Astrocyte of the cerebellum (primary cell): ENCODE data around the gene RLIM.
"Not testable (repeated sequence)": the region's sequence is repeated elsewhere in the genome, so short reads cannot be mapped to it uniquely, and the experiment has no call there.

Experiments used
- DNase-seq: peaks from one replicate; pipeline ENCODE4 v3.0.0-alpha.2; 2011; ENCODE audit warnings: low read depth
- H3K4me3 ChIP-seq: 2 replicates; pipeline ENCODE4 v1.5.1; 2011; ENCODE audit warnings: mild to moderate bottlenecking, low read depth, low read length, moderate library complexity
- in situ Hi-C: cut with HindIII; loops from 2 replicates; pipeline ENCODE4 v1.10.0; 2017; ENCODE audit warnings: low sequenced_read_pairs
- TF ChIP-seq, protein P1 (sequence below): IDR thresholded peaks from 2 replicates; pipeline ENCODE4 v1.5.1; 2012; ENCODE audit warnings: low read length, low read depth, moderate library complexity, mild to moderate bottlenecking; ENCODE audit errors: missing control alignments

Gene RLIM, protein sequence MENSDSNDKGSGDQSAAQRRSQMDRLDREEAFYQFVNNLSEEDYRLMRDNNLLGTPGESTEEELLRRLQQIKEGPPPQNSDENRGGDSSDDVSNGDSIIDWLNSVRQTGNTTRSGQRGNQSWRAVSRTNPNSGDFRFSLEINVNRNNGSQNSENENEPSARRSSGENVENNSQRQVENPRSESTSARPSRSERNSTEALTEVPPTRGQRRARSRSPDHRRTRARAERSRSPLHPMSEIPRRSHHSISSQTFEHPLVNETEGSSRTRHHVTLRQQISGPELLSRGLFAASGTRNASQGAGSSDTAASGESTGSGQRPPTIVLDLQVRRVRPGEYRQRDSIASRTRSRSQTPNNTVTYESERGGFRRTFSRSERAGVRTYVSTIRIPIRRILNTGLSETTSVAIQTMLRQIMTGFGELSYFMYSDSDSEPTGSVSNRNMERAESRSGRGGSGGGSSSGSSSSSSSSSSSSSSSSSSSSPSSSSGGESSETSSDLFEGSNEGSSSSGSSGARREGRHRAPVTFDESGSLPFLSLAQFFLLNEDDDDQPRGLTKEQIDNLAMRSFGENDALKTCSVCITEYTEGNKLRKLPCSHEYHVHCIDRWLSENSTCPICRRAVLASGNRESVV

DNA sequence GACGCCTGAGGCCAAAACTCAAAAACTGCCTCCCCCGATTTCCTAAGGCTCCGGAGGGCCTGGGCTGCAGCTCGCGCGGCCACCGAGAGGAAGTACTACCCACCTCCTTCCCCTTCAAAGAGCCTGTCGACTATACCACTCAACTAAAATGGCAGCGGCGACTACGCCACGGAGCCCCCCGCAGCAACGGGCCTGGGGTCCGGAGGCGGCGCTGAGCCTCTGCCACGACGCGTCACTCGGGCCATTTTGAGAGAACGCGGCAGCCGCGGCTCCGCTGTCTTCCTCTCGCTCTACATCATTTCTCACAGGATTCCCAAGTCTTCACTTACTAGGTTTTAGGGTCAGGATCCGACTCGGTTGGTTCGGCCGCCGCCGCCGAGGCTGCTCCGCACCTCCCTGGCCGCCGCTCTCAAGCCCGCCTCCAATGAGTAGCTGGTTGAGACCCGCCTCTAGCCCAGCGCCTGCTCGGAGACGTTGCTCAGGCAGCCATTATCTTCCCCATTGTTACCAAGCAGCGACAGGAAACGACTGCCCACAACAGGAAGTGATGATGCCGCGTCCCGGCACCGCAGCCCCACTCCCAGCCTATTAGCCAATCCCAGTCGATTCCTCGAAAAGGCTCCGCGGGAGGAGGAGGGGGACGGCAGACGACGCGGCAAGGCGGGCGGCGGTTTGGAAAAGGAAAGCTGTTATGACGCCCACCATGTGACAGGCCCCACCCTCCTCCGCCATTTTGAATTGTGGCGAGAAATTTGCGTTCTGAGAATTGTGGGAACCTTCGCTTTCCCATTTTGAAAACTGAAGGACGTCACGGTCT, at the start of gene RLIM:
Gene RLIM (minus strand): TSS at position 532 of the 817 bp plus-strand sequence. CDS start 18,647 bp downstream, outside the sequence.
- in situ Hi-C loops, result no loop called here
- peak; percentile 90 for DNase-seq
- TF ChIP-seq, protein P1, sequence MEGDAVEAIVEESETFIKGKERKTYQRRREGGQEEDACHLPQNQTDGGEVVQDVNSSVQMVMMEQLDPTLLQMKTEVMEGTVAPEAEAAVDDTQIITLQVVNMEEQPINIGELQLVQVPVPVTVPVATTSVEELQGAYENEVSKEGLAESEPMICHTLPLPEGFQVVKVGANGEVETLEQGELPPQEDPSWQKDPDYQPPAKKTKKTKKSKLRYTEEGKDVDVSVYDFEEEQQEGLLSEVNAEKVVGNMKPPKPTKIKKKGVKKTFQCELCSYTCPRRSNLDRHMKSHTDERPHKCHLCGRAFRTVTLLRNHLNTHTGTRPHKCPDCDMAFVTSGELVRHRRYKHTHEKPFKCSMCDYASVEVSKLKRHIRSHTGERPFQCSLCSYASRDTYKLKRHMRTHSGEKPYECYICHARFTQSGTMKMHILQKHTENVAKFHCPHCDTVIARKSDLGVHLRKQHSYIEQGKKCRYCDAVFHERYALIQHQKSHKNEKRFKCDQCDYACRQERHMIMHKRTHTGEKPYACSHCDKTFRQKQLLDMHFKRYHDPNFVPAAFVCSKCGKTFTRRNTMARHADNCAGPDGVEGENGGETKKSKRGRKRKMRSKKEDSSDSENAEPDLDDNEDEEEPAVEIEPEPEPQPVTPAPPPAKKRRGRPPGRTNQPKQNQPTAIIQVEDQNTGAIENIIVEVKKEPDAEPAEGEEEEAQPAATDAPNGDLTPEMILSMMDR, result no peak
- peak within 1 kb of the TSS; percentile 82 for H3K4me3 ChIP-seq

DNA sequence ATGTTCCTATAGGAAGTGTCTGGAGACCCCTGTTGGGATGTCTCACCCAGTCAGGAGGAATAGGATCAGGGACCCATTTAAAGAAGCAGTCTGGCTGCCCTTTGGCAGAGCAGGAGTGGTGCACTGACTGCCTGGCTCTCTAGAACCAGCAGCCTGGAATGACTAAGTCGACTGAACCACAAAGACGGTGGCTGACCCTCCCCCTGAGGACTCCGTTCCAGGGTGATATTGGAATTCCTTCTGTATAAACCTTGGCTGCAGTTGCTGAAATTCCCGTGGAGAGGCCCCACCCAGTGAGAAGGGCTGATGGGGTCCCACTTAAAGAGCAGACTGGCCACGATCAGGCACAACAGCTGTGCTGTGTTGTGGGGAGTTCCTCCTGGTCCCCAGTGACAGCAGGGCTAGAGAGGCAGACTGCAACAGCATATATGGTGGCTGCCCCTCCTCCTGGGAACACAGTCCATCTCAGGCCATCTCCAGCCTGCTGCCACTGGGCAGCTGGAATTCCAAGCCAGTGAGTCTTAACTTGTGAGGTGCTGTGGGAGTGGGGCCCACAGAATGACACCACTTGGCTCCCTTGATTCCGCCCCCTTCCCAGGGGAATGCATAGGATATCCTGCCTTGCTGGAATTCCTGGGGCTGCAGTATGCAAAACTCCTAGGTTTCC, 41.8 kb upstream of the RLIM start:
- no peak for DNase-seq
- in situ Hi-C loops, result no loop called here
- H3K4me3 ChIP-seq, result no peak overlapping the region
- TF ChIP-seq, protein P1, result no peak

DNA sequence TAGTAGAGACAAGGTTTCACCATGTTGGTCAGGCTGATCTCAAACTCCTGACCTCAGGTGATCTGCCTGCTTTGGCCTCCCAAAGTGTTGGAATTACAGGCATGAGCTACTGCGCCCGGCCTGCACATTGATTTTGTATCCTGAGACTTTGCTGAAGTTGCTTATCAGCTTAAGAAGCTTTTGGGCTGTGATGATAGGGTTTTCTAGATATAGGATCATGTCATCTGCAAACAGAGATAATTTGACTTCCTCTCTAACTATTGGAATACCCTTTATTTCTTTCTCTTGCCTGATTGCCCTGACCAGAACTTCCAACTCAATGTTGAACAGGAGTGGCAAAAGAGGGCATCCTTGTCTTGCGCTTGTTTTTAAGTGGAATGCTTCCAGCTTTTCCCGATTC, 40.5 kb upstream of the RLIM start:
- DNase-seq, in situ Hi-C loops, H3K4me3 ChIP-seq: not testable (repeated sequence)

DNA sequence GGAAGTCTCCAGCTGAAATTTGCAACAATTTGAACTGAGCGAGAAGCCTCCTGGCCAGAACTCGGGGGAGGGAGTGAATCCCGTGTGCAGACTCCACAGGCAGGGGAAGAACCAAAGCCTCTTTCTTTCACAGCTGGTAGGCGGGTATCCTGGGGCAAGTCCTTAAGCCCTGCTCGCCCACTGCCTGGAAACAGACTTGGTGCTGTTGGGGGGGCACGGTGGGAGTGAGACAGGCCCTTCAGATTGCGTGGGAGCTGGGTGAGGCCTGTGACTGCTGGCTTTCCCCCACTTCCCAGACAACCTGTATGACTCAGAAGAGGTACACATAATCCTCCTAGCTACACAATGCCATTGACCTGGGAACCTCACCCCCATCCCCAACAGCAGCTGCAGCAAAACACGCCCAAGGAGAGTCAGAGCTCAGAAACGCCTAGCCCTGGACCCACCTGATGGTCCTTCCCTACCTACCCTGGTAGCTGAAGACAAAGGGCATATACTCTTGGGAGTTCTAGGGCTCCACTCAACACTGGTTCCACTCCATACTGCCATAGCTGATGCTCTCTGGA, 22.4 kb upstream of the RLIM start:
- in situ Hi-C loops, result no loop called here
- no peak overlapping the region for H3K4me3 ChIP-seq
- DNase-seq, result no peak
- TF ChIP-seq, protein P1, result no peak

DNA sequence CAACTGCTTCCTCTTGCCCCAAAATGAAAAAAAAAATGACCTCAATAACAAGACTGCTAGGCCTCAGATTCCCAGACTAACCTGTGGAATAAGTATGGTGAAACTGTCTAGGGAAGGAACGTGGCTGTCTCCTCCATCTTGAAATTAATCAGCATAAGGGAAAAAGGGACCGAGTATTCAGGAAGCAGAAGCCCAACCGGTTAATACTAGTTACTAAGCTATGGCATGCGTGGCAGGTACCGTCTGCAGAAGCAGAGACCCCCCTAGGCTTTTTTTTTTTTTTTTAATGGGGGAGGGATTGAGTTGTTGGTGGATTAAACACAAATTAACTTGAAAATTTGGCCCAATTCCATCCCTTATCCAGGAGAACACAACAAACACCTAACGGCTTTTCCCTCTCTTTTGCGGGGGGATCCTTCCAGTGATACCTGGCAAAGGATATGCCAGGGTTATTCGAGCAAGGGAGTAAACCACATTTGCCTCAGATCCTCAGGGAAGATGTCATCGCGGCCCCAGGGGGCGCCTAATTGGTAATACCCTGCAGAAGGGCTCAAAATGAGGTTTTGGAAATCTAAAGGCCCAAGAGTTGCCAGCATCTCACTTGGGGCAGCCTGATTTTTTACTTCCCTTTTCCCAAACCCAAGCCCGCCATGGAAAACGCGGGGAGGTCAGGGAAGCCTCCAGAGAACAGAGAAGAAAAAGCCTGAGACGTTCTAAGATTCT, 893 bp downstream of the RLIM start:
- no peak for DNase-seq
- peak overlapping the region; percentile 82 for H3K4me3 ChIP-seq
- TF ChIP-seq, protein P1, result no peak
- in situ Hi-C loops, result no loop called here

DNA sequence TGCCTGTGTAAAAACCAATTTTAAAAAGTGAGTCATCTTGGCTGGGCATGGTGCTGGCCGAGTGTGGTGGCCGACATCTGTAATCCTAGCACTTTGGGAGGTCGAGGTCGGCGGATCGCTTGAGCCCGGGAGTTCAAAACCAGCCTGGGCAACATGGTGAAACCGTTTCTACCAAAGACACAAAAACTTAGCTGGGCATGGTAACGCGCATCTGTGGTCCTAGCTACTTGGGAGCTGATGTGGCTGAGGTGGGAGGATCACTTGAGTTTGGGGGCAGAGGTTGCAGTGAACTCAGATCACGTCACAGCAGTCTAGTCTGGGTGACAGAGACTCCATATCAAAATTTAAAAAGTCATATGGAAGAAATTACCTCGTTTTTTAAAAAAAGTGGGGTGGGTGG, 7.6 kb downstream of the RLIM start:
- H3K4me3 ChIP-seq, result no peak overlapping the region
- TF ChIP-seq, protein P1, result no peak
- in situ Hi-C loops, result no loop called here

More for the DNA sequence above, 7.6 kb downstream of the RLIM start:
- no peak for DNase-seq
